IPS DF 6.9 (cell line): ENCODE data around the gene DNLZ.
"Not testable (repeated sequence)": the region's sequence is repeated elsewhere in the genome, so short reads cannot be mapped to it uniquely, and the experiment has no call there.

Experiments used
- DNase-seq: peaks from one replicate; pipeline ENCODE4 v3.0.0-alpha.2; 2013; ENCODE audit warnings: low read depth, low spot score
- H3K27ac ChIP-seq: one replicate; pipeline ENCODE4 v1.5.1; 2013; ENCODE audit warnings: low read length, control low read depth
- H3K27me3 ChIP-seq: 2 replicates; pipeline ENCODE4 v1.6.1; 2013; ENCODE audit warnings: mild to moderate bottlenecking, low read length; ENCODE audit not compliant: control insufficient read depth, insufficient read depth
- H3K36me3 ChIP-seq: 2 replicates; pipeline ENCODE4 v1.6.1; 2013; ENCODE audit warnings: low read length; ENCODE audit not compliant: control insufficient read depth, insufficient read depth
- H3K4me1 ChIP-seq: 2 replicates; pipeline ENCODE4 v1.6.1; 2013; ENCODE audit warnings: low read length; ENCODE audit not compliant: control insufficient read depth, insufficient read depth
- H3K4me3 ChIP-seq: 2 replicates; pipeline ENCODE4 v1.5.1; 2013; ENCODE audit warnings: mild to moderate bottlenecking, low read length
- H3K9me3 ChIP-seq: 2 replicates; pipeline ENCODE4 v1.6.1; 2013; ENCODE audit warnings: low read length, inconsistent platforms; ENCODE audit not compliant: control insufficient read depth, insufficient read depth
- WGBS: extraction: QIAGEN DNeasy Blood & Tissue Kit; methylation state at CpG from one replicate; pipeline ENCODE4 v1.1.7; 2013; ENCODE audit warnings: mixed read lengths, missing lambda C conversion rate; ENCODE audit not compliant: insufficient read length, insufficient coverage; 5-methylcytosine and 5-hydroxymethylcytosine counted together

Gene DNLZ

DNA sequence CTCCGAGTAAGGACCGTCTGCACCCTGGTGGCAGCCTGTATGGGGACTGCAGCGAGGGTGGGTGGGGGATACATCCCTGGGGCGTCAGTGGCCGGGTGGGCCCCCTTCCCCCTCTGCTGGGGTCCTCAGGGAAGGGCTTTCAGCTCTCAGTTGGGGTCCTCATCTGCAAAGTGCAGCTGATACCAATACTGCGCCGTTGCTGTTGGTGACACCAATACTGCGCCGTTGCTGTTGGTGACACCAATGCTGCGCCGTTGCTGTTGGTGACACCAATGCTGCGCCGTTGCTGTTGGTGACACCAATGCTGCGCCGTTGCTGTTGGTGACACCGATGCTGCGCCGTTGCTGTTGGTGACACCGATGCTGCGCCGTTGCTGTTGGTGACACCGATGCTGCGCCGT lies 11.7 kb downstream of the DNLZ start:
- not testable (repeated sequence) for H3K36me3 ChIP-seq, H3K27me3 ChIP-seq, H3K27ac ChIP-seq, H3K4me3 ChIP-seq, DNase-seq, H3K9me3 ChIP-seq, H3K4me1 ChIP-seq
- no CpG with 5 or more reads among the region's 24 CpGs for WGBS

DNA sequence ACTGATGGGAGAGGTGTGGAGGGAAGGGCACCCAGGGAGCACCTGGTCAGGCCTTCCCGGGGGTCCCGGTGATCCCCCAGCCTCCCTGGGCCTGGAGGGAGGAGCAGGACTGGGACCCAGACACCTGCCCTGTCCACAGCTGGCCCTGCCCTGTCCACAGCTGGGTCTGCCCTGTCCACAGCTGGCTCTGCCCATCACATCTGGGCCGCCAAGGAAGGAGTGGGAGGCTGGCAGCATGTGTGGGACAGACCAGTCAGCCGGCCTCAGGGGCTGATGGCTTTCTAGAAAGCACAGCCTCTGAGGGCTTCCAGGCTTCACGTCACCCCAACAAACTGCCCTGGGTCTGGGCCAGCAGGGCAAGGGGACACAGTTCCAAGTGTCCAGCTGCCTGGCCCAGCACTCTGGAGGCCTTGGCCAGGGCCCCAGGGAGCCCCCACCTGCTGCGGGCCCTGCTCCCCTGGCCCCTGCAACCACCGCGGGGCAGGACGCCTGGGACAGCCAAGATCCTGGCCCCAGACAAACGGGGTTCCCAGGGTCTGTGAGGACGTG lies 12.2 kb downstream of the DNLZ start:
- Histone ChIP-seq H3K4me3 (no peak overlapping the region), H3K27ac (no peak overlapping the region), H3K4me1 (peaks cover 2% of the 10 kb centered on the region; the same call in 1 of the 2 replicates), H3K36me3 (no peaks in the 10 kb centered on the region; the same call in 1 of the 2 replicates), H3K27me3 (no peaks in the 10 kb centered on the region), H3K9me3 (no peaks in the 10 kb centered on the region)
- WGBS = no CpG with 5 or more reads among the region's 11 CpGs
- DNase-seq = no peak

DNA sequence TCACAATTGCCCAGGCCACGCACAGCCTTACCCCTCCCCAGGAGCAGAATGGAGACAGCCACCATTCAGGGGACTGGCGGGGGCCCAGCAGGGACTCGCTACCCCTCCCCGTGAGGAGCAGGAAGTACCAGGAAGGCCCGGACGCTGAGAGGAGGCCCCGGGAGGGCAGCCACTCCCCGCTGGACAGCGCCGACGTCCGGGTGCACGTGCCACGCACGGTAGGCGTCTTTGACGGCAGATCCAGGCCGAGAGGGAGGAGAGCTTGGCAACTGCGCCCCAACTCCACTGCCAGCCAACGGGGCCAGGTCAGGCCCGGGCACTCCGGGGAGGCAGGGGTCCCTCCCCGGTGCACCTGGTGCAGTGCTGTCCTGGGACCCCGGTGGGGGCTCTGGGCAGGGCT lies 14.0 kb downstream of the DNLZ start:
- no CpG with 5 or more reads among the region's 24 CpGs for WGBS

DNA sequence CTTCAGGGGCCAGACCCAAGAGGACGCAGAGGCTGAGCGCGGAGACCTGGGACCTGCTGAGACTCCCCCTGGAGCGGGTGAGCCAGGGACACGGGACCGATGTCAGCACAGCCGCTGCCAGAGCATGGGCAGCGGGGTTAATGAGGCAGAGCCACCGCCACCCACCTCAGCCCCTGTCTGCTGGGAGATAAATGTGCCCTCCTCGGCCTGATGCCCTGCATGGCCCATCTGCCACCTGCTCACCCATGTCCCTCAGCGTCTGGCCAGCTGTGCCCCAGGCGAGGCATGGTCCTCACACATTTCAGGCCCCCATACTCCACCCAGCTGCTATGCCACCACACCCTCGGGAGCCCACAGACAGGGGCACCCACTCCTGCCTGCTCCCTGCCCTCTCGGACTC lies 14.9 kb downstream of the DNLZ start:
- no peak overlapping the region for H3K4me3 ChIP-seq
- no peaks in the 10 kb centered on the region; the same call in 1 of the 2 replicates for H3K36me3 ChIP-seq
- H3K27me3 ChIP-seq = no peaks in the 10 kb centered on the region
- WGBS = no CpG with 5 or more reads among the region's 14 CpGs
- H3K9me3 ChIP-seq = no peaks in the 10 kb centered on the region
- DNase-seq = no peak
- H3K4me1 ChIP-seq = peaks cover 2% of the 10 kb centered on the region; the same call in 1 of the 2 replicates
- H3K27ac ChIP-seq = no peak overlapping the region

More for the DNA sequence above, 14.0 kb downstream of the DNLZ start:
- Histone ChIP-seq H3K4me1 (peaks cover under 1% of the 10 kb centered on the region; the same call in 1 of the 2 replicates), H3K27ac (no peak overlapping the region), H3K9me3 (no peaks in the 10 kb centered on the region), H3K36me3 (no peaks in the 10 kb centered on the region; the same call in 1 of the 2 replicates), H3K27me3 (no peaks in the 10 kb centered on the region), H3K4me3 (no peak overlapping the region)
- no peak for DNase-seq

DNA sequence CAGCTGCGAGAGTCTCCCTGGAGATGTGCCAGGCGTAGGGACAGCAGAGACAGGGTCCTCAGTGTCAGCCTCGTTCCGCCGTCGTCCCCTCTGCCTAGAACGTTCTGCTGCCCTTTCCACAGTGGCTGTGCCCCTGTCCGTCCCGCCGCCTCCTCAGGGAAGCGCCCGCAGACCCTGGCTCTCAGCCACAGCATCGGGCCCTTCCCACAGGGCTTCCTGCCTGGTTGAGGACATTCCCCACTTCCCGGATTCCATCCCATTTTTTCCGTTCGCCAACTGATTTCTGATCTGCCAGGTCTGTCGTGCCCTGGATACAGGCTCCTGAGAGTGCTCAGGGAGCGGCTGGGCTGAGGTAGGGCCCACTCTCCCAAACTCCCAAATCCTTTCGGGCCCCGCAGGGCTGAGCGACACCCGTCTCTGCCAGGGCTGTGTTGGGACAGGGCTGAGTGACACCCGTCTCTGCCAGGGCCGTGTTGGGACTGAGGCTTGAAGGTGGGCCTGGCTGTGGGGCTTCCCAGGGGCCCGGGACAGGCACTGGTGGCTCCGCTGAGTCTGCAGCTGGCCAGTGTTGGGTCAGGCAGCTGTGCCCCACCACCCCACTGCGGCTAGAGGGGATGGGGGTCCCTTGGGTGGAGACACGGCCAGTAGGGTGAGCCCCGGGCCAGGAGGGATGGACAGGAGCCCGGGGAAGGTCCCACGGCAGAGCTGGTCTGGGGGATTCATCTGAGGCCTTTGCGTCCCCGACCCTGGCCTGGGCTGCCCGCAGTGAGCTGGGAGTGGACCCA lies 15.9 kb downstream of the DNLZ start:
- no peaks in the 10 kb centered on the region for H3K27me3 ChIP-seq
- H3K9me3 ChIP-seq = no peaks in the 10 kb centered on the region
- no CpG with 5 or more reads among the region's 34 CpGs for WGBS
- H3K4me3 ChIP-seq = no peak overlapping the region
- H3K4me1 ChIP-seq = peaks cover 7% of the 10 kb centered on the region
- DNase-seq = no peak
- H3K36me3 ChIP-seq = no peaks in the 10 kb centered on the region; the same call in 1 of the 2 replicates
- no peak overlapping the region for H3K27ac ChIP-seq

DNA sequence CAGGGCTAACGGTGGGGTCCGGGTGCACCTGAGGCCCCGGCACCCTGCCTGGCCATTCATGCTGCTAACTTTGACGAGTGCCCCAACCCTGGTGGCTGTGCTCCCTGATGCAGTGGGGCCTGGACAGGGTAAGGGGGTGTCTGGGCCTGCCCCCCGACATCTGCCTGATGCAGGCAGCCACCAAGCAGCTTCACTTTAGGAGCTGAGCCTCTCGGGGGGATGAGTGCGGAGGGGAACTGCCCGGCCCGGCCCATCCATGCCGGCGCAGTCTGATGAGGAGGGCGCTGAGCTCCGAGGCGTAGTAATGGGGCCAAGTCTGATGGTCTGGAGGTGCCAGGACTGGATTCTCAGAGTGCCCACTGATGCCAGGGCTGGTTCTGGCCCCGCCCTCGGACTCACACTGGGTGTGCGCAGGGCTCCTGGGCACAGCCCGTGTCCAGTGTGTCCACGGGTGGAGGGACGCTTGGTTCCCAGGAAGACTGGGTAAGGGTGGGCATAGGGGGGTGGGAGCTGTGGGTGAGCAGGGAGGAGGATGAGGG lies 16.5 kb downstream of the DNLZ start:
- no CpG with 5 or more reads among the region's 20 CpGs for WGBS
- Histone ChIP-seq H3K27me3 (no peaks in the 10 kb centered on the region), H3K4me1 (peaks cover 7% of the 10 kb centered on the region)

DNA sequence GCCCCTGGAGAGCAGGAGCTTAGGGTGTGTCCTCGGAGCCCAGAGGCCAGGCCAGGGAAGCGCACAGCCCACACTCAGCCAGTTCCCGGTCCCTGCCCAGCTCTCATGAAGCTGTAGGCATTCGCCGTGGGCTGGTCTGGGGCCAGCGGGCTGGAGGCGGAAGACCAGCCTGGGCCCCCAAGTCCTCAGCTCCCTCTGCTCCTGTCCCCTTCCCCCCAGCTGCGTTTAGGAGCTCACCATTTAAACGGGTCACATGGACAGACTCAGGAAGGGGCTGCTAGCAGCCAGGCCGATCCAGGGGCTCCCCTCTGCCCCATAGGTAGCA lies 17.4 kb downstream of the DNLZ start:
- no CpG with 5 or more reads among the region's 10 CpGs for WGBS
- no peak for DNase-seq
- Histone ChIP-seq H3K27me3 (no peaks in the 10 kb centered on the region), H3K36me3 (no peaks in the 10 kb centered on the region; the same call in 1 of the 2 replicates), H3K4me1 (peaks cover 7% of the 10 kb centered on the region), H3K4me3 (no peak overlapping the region), H3K27ac (no peak overlapping the region), H3K9me3 (no peaks in the 10 kb centered on the region)

More for the DNA sequence above, 16.5 kb downstream of the DNLZ start:
- DNase-seq = no peak
- Histone ChIP-seq H3K4me3 (no peak overlapping the region), H3K36me3 (no peaks in the 10 kb centered on the region; the same call in 1 of the 2 replicates), H3K9me3 (no peaks in the 10 kb centered on the region), H3K27ac (no peak overlapping the region)

DNA sequence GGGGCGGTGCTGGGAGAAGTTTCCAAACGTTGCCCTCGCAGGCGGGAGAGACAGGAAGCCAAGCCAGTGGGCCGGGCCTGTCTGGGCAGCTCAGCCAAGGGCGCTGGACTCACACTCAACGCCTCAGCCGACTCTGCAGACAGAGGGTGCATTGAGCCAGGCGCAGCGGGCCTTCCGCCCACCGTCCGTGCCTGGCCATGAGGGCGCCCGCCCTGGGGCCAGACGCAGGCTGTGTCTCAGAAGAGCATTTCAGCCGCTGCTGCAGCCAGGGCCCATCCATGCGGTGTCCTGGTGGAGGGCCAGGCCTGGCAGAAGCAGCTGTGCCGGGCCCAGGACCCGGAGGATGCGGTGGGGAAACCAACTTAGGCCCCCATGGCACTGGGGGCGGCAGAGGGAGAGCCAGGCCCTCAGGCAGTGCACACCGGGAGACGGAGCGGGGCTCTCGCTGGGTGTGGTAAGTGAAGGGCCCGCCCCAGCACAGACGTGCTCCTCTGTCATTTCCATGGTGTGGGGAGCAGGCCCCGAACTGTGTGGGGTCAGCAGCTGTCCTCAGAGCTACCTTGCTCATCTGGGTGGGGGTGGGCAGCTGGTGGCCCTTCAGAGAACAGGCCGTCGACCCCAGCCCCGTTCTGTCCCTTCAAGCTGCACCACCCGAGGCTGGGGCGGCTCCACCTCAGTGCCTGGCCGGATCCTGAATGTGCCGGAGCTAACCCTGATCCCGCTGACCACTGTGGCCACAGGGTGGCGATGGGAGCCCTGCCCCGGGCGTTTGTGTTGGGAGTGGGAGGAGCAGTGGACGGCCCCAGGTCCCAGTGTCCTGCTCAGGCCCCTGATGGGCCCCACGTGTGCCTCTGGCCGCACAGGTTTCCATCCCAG lies 18.0 kb downstream of the DNLZ start:
- DNase-seq = no peak
- Histone ChIP-seq H3K4me1 (peaks cover 7% of the 10 kb centered on the region), H3K27ac (no peak overlapping the region), H3K36me3 (no peaks in the 10 kb centered on the region; the same call in 1 of the 2 replicates), H3K4me3 (no peak overlapping the region), H3K27me3 (no peaks in the 10 kb centered on the region), H3K9me3 (no peaks in the 10 kb centered on the region)
- no CpG with 5 or more reads among the region's 43 CpGs for WGBS

DNA sequence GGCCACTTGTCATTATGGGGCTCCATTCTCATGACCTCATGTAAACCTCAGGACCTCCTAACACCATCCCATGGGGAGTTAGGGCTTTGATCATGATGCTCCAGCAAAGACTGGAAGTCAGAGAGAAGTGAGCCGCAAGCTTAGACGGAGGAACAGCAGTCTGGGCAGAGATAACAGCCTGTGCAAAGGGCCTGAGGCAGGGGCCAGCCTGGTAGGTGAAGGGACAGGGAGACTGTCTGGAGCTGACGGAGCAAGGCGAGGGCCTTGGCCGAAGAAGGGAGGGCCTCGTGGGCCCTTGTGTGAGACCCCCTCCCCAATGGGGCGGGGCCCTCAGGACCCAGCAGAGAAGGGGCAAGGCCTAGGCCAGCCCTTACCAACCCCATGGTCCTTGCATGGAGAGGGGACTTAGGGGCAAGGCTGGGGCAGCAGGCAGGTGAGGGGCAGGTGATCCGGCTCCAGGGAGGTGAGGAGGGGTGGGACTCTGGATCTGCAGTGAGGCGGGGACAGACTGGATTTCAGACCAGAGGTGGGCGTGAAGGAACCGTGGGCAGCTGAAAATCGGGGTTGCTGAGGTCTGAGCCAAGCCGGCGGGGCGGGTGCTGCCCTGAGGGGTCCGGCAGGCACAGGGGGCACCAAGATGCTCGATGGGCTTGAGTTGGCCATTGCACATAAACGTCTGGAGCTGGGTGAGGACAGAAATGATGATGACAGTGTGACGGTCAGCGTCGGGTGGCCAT lies 18.8 kb downstream of the DNLZ start:
- Histone ChIP-seq H3K4me1 (peaks cover 7% of the 10 kb centered on the region), H3K9me3 (no peaks in the 10 kb centered on the region), H3K4me3 (no peak overlapping the region), H3K27ac (no peak overlapping the region), H3K27me3 (no peaks in the 10 kb centered on the region), H3K36me3 (no peaks in the 10 kb centered on the region; the same call in 1 of the 2 replicates)
- no peak for DNase-seq
- no CpG with 5 or more reads among the region's 21 CpGs for WGBS
